Measurements from ENCODE around the gene NPAS3. TPM values are rescaled to one million over a fixed set of nuclear protein-coding genes. Genes with fewer than 3 reads are reported as not detected.

Gene NPAS3
- total and polyA plus RNA-seq, 2 of the 8 experiments (the other 6 are each of a cell fraction or from before 2014, with no cell fraction given): 0.11 to 0.60 TPM

DNA sequence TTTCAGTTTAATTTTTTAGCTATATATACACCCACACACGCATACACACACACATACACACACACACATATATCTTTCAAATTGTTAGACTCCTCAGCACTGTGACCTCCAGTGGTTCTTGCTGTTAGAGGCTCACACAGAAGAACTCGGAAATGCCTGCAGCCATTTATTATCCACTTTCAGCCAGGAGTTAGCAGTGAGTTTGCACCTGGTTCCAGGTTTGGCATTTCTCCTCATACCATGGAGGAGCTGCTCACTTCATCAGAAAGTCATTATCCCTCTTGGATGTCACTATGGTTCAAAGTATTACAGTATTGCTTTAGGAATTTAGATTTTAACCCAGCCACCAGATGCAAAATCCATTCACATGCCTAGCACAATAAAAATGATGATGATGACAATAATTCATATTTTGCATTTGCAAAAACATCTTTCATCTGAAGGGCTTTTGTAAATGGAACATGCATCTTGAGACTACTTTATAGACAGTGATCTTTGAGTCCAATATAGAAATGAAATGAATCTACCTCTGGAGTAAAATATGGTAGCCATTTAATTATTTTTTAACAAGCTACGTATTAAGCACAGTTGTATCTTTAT lies 42.3 kb downstream of the NPAS3 start:
- H2AK5ac ChIP-seq (ENCODE audit: low read depth, low read length): no peak overlapping the region
- DNase-seq (ENCODE audit: low read depth in 1 of 2, low spot score in 2 of 2): no peak
- H2BK15ac ChIP-seq (ENCODE audit: low read length): no peak overlapping the region
- H2AFZ ChIP-seq (ENCODE audit: low read length): no peak overlapping the region
- H3K27ac ChIP-seq (ENCODE audit: low read depth, low read length): no peak overlapping the region
- H3K14ac ChIP-seq (ENCODE audit: insufficient read length): no peak overlapping the region
- CTCF ChIA-PET (ENCODE audit: partially characterized antibody): interaction anchor here (1.1 to 1.3 kb wide), 3 partner anchors 81 to 393 kb away, joined by 3 read pairs; no protein-coding TSS in a partner anchor
- H3K79me2 ChIP-seq (ENCODE audit: control insufficient read depth in 1 of 2, insufficient read depth in 2 of 2, low read length in 2 of 2): no peaks in the 10 kb centered on the region
- H3K4me3 ChIP-seq (ENCODE audit: extremely low read depth in 1 of 4, insufficient read depth in 2 of 4, low read depth in 3 of 4, low read length in 4 of 4): no peak overlapping the region
- no peak overlapping the region for H3K56ac ChIP-seq (replicated peaks; ENCODE audit: insufficient read length, low read depth, low read length)
- H4K20me1 ChIP-seq (replicated peaks in 1 of 2; ENCODE audit: control insufficient read depth in 1 of 2, insufficient read depth in 2 of 2, low read length in 2 of 2): no peaks in the 10 kb centered on the region
- no peak overlapping the region for H2BK120ac ChIP-seq (replicated peaks; ENCODE audit: low read depth, low read length)
- no peak overlapping the region for H4K91ac ChIP-seq (replicated peaks; ENCODE audit: insufficient read length, low read length)
- H3K9me3 ChIP-seq (ENCODE audit: insufficient read depth in 2 of 2, low read depth in 1 of 2, low read length in 1 of 2): no peaks in the 10 kb centered on the region
- no peak overlapping the region for H4K5ac ChIP-seq (ENCODE audit: insufficient read length, low read depth, low read length)
- H4K8ac ChIP-seq (ENCODE audit: extremely low read depth, insufficient read depth, low read length): no peak overlapping the region
- no peak overlapping the region for H2BK5ac ChIP-seq (ENCODE audit: low read depth, low read length)
- H3K36me3 ChIP-seq (ENCODE audit: control insufficient read depth in 2 of 4, insufficient read depth in 4 of 4, low read length in 3 of 4): no peaks in the 10 kb centered on the region
- no peaks in the 10 kb centered on the region for H3K79me1 ChIP-seq (ENCODE audit: low read depth, low read length)
- H3K23ac ChIP-seq (ENCODE audit: insufficient read length): no peak overlapping the region
- H3K4ac ChIP-seq (replicated peaks; ENCODE audit: insufficient read length, low read depth, low read length): no peak overlapping the region
- no peak for FAIRE-seq
- no peak overlapping the region for H2BK12ac ChIP-seq (ENCODE audit: low read depth, low read length)
- no peak overlapping the region for H3K18ac ChIP-seq (ENCODE audit: extremely low read depth, low read length)
- H3K23me2 ChIP-seq (ENCODE audit: low read depth, low read length): no peaks in the 10 kb centered on the region
- no peak overlapping the region for H3K9ac ChIP-seq (replicated peaks in 1 of 4; ENCODE audit: extremely low read depth in 1 of 4, low read depth in 3 of 4, low read length in 3 of 4)
- POLR2A ChIA-PET (ENCODE audit: partially characterized antibody): no interaction called here
- no peaks in the 10 kb centered on the region for H3K27me3 ChIP-seq (replicated peaks in 1 of 4; ENCODE audit: control insufficient read depth in 3 of 4, extremely low read depth in 1 of 4, insufficient read depth in 3 of 4, low read length in 3 of 4)
- WGBS, 2 experiments (ENCODE audit: extremely low coverage in 1 of 2, insufficient coverage in 1 of 2, insufficient read length in 1 of 2, insufficient replicate concordance in 2 of 2, low coverage in 1 of 2, low lambda C conversion rate in 2 of 2, missing lambda C conversion rate in 1 of 2): 91% methylated on average over 3 of the region's 3 CpGs; no CpG with 5 or more reads in 1 of the 2 experiments
- no peak overlapping the region for H2BK20ac ChIP-seq (ENCODE audit: low read length)
- H3K4me2 ChIP-seq (ENCODE audit: insufficient read depth in 1 of 2, low read depth in 2 of 2, low read length in 2 of 2): no peak overlapping the region
- no peaks in the 10 kb centered on the region for H3K4me1 ChIP-seq (replicated peaks in 1 of 4; ENCODE audit: control insufficient read depth in 3 of 4, insufficient read depth in 4 of 4, low read length in 3 of 4)
- TF ChIP-seq BRCA1 (IDR thresholded peaks at IDR 0.05; ENCODE audit: low read depth, low read length) (no peak), SRF (IDR thresholded peaks at IDR 0.05; ENCODE audit: low read depth, low read length) (no peak), SIX5 (IDR thresholded peaks at IDR 0.05; ENCODE audit: low read depth, low read length) (no peak), TAF7 (optimal IDR thresholded peaks at IDR 0.05; ENCODE audit: borderline replicate concordance, low read depth, low read length) (no peak), CBX8 (IDR thresholded peaks at IDR 0.05; ENCODE audit: borderline replicate concordance, low read depth, low read length) (no peak), TCF12 (IDR thresholded peaks at IDR 0.05; ENCODE audit: low read depth, low read length) (no peak), FOSL1 (IDR thresholded peaks at IDR 0.05; ENCODE audit: insufficient read depth, low read depth, low read length) (no peak), POU5F1 (IDR thresholded peaks at IDR 0.05; ENCODE audit: low read depth, low read length) (no peak), RXRA (IDR thresholded peaks at IDR 0.05; ENCODE audit: insufficient read depth, low read depth, low read length) (no peak), EP300 (IDR thresholded peaks at IDR 0.05; ENCODE audit: borderline replicate concordance in 1 of 2, low read depth in 2 of 2, low read length in 2 of 2) (no peak), EGR1 (IDR thresholded peaks at IDR 0.05; ENCODE audit: borderline replicate concordance, low read depth, low read length) (no peak)
- TF ChIP-seq, protein P1, sequence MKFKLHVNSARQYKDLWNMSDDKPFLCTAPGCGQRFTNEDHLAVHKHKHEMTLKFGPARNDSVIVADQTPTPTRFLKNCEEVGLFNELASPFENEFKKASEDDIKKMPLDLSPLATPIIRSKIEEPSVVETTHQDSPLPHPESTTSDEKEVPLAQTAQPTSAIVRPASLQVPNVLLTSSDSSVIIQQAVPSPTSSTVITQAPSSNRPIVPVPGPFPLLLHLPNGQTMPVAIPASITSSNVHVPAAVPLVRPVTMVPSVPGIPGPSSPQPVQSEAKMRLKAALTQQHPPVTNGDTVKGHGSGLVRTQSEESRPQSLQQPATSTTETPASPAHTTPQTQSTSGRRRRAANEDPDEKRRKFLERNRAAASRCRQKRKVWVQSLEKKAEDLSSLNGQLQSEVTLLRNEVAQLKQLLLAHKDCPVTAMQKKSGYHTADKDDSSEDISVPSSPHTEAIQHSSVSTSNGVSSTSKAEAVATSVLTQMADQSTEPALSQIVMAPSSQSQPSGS (IDR thresholded peaks at IDR 0.05; ENCODE audit: low read length): no peak

Data from H1 (cell line).